HepG2 (cell line): Measurements from ENCODE around the gene SLC35B2. TPM values are rescaled to one million over a fixed set of nuclear protein-coding genes. Genes with fewer than 3 reads are reported as not detected.

Experiments used
- FIP1L1 ChIP-seq: fragments of 200-400 bp; formaldehyde crosslinking; IDR thresholded peaks from 2 replicates; pipeline ENCODE4 v1.6.1; 2018; ENCODE audit warnings: low read depth, mild to moderate bottlenecking, low read length, moderate library complexity, borderline replicate concordance; ENCODE audit not compliant: insufficient read depth
- GFI1 ChIP-seq: sonication (generic); formaldehyde crosslinking; IDR thresholded peaks from 2 replicates; pipeline ENCODE4 v1.5.0; 2020; ENCODE audit warnings: missing genetic modification reagents, mild to moderate bottlenecking, borderline replicate concordance
- ISL2 ChIP-seq: sonication (generic); formaldehyde crosslinking; IDR thresholded peaks from 2 replicates; pipeline ENCODE4 v1.5.0; 2020; ENCODE audit warnings: missing genetic modification reagents
- KDM1A ChIP-seq: IDR thresholded peaks from 2 replicates; pipeline ENCODE4 v1.6.1; 2016; ENCODE audit warnings: missing compliant biosample characterization
- MLLT10 ChIP-seq: sonication (generic); formaldehyde crosslinking; IDR thresholded peaks from 2 replicates; pipeline ENCODE4 v1.4.0; 2020; ENCODE audit warnings: missing genetic modification reagents
- NCOA2 ChIP-seq: sonication (generic); formaldehyde crosslinking; IDR thresholded peaks from 2 replicates; pipeline ENCODE4 v1.8.0; 2022; ENCODE audit warnings: inconsistent platforms
- RAD21 ChIP-seq: fragments of 450-650 bp; formaldehyde crosslinking; IDR thresholded peaks from 2 replicates; pipeline ENCODE4 v1.5.0; 2020; ENCODE audit warnings: mild to moderate bottlenecking
- RFX3 ChIP-seq: IDR thresholded peaks from 2 replicates; pipeline ENCODE4 v1.6.1; 2016; ENCODE audit warnings: missing biosample characterization, missing genetic modification reagents
- SNAPC2 ChIP-seq: sonication (generic); formaldehyde crosslinking; IDR thresholded peaks from 2 replicates; pipeline ENCODE4 v1.8.1; 2022; ENCODE audit warnings: mild to moderate bottlenecking, missing genetic modification reagents
- ZBTB38 ChIP-seq: sonication (generic); formaldehyde crosslinking; IDR thresholded peaks from 2 replicates; pipeline ENCODE4 v1.5.1; 2020; ENCODE audit warnings: mild to moderate bottlenecking, missing genetic modification reagents
- polyA plus RNA-seq, 8 experiments: library from polyadenylated mRNA; depleted of rRNA in 3 of 8; stranded (reverse) in 7 of 8; unstranded in 1 of 8; fragments of >200 nt; fragmentation: Illumina TruSeq in 4 of 8; extraction: Trizol in 4 of 8; gene quantifications; 2 replicates each; pipeline versions ENCODE4 v1.2.1 to v1.2.3, GENCODE V29; 2011 to 2016; ENCODE audit warnings: low read depth in 4 of 8, missing spikeins in 1 of 8, mixed read lengths in 1 of 8; ENCODE audit not compliant: insufficient read depth in 1 of 8
- total RNA-seq, 5 experiments: library from RNA; depleted of rRNA; stranded (reverse); fragments of >200 nt; fragmentation: Illumina TruSeq; extraction: Trizol; gene quantifications; 2 replicates each; pipeline ENCODE4 v1.2.3, GENCODE V29; 2016; ENCODE audit warnings: low read depth in 1 of 5
- TF ChIP-seq, protein P1 (sequence below): sonication (generic); formaldehyde crosslinking; IDR thresholded peaks from 2 replicates; pipeline ENCODE4 v1.8.0; 2022; ENCODE audit warnings: mild to moderate bottlenecking, missing genetic modification reagents, moderate library complexity
- TF ChIP-seq, protein P2 (sequence below): sonication (generic); formaldehyde crosslinking; IDR thresholded peaks from 2 replicates; pipeline ENCODE4 v1.4.0; 2020; ENCODE audit warnings: missing genetic modification reagents
- TF ChIP-seq, protein P3 (sequence below): sonication (generic); formaldehyde crosslinking; IDR thresholded peaks from 2 replicates; pipeline ENCODE4 v1.9.0; 2022; ENCODE audit warnings: missing genetic modification reagents, mild to moderate bottlenecking, borderline replicate concordance
- TF ChIP-seq, protein P4 (sequence below): sonication (generic); formaldehyde crosslinking; IDR thresholded peaks from 2 replicates; pipeline ENCODE4 v1.4.0; 2020; ENCODE audit warnings: missing genetic modification reagents, borderline replicate concordance
- TF ChIP-seq, protein P5 (sequence below): sonication (generic); formaldehyde crosslinking; IDR thresholded peaks from 2 replicates; pipeline ENCODE4 v1.8.1; 2023; ENCODE audit warnings: mild to moderate bottlenecking, missing genetic modification reagents

Gene SLC35B2
- total and polyA plus RNA-seq, 2 of the 13 experiments (the other 11 are each of a cell fraction or from before 2014, with no cell fraction given) = 61.1 to 148 TPM

DNA sequence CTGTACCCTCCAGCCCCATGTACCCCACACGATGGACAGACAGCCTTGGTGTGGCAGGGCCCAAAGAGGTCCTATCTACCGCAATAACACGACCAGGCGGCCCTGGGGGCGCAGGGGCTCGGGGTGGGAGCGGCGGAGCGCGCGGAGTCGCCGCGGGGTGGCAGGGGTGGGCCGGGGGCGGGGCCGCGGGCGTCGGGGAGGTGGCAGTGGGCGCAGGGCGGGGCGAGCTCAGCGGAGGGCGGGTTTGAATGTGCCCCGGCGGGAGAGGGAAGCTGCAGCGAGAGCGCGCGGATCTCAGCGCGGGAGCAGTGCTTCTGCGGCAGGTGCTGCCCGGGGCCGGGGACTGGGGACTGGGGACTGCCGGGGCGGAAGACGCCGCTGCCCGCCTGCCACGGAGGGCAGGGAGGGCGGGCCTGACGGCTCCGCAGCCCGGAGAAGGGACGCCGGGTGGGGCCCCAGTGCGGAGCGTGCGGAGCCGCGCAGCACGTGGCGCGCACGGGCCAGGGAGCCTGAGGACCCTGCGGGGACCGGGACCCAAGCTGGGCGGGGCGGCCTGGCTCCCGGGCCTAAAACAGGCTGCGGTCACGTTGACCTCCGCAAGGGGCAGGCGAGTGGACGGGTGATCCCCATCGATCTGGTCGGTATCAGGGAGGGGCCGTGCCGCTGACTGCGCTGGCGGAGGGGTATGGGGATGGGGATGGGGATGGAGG is 33.9 kb downstream of the SLC35B2 start, which contains the start of gene SLC29A1 (continued):
- TF ChIP-seq, protein P1, sequence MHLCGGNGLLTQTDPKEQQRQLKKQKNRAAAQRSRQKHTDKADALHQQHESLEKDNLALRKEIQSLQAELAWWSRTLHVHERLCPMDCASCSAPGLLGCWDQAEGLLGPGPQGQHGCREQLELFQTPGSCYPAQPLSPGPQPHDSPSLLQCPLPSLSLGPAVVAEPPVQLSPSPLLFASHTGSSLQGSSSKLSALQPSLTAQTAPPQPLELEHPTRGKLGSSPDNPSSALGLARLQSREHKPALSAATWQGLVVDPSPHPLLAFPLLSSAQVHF = no peak
- TF ChIP-seq GFI1 (CRISPR knock-in tag) (peak; percentile 47; the same call in 1 of the 2 replicates), RFX3 (CRISPR knock-in tag) (no peak), ZBTB38 (no peak; the same call in 1 of the 2 replicates), ISL2 (CRISPR knock-in tag) (0 out of 2 replicates have a peak, but pooled peaks have one; percentile 28), RAD21 (CRISPR knock-in tag) (peak; percentile 43; the same call in 1 of the 2 replicates), MLLT10 (CRISPR knock-in tag) (no peak), NCOA2 (CRISPR knock-in tag) (0 out of 2 replicates have a peak, but pooled peaks have one; percentile 21), FIP1L1 (no peak), KDM1A (CRISPR knock-in tag) (no peak), SNAPC2 (CRISPR knock-in tag) (peak; percentile 62; the same call in 1 of the 2 replicates)
- TF ChIP-seq, protein P2, sequence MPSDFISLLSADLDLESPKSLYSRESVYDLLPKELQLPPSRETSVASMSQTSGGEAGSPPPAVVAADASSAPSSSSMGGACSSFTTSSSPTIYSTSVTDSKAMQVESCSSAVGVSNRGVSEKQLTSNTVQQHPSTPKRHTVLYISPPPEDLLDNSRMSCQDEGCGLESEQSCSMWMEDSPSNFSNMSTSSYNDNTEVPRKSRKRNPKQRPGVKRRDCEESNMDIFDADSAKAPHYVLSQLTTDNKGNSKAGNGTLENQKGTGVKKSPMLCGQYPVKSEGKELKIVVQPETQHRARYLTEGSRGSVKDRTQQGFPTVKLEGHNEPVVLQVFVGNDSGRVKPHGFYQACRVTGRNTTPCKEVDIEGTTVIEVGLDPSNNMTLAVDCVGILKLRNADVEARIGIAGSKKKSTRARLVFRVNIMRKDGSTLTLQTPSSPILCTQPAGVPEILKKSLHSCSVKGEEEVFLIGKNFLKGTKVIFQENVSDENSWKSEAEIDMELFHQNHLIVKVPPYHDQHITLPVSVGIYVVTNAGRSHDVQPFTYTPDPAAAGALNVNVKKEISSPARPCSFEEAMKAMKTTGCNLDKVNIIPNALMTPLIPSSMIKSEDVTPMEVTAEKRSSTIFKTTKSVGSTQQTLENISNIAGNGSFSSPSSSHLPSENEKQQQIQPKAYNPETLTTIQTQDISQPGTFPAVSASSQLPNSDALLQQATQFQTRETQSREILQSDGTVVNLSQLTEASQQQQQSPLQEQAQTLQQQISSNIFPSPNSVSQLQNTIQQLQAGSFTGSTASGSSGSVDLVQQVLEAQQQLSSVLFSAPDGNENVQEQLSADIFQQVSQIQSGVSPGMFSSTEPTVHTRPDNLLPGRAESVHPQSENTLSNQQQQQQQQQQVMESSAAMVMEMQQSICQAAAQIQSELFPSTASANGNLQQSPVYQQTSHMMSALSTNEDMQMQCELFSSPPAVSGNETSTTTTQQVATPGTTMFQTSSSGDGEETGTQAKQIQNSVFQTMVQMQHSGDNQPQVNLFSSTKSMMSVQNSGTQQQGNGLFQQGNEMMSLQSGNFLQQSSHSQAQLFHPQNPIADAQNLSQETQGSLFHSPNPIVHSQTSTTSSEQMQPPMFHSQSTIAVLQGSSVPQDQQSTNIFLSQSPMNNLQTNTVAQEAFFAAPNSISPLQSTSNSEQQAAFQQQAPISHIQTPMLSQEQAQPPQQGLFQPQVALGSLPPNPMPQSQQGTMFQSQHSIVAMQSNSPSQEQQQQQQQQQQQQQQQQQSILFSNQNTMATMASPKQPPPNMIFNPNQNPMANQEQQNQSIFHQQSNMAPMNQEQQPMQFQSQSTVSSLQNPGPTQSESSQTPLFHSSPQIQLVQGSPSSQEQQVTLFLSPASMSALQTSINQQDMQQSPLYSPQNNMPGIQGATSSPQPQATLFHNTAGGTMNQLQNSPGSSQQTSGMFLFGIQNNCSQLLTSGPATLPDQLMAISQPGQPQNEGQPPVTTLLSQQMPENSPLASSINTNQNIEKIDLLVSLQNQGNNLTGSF = peak; percentile 86
- TF ChIP-seq, protein P3, sequence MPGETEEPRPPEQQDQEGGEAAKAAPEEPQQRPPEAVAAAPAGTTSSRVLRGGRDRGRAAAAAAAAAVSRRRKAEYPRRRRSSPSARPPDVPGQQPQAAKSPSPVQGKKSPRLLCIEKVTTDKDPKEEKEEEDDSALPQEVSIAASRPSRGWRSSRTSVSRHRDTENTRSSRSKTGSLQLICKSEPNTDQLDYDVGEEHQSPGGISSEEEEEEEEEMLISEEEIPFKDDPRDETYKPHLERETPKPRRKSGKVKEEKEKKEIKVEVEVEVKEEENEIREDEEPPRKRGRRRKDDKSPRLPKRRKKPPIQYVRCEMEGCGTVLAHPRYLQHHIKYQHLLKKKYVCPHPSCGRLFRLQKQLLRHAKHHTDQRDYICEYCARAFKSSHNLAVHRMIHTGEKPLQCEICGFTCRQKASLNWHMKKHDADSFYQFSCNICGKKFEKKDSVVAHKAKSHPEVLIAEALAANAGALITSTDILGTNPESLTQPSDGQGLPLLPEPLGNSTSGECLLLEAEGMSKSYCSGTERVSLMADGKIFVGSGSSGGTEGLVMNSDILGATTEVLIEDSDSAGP = peak; percentile 85
- TF ChIP-seq, protein P4, sequence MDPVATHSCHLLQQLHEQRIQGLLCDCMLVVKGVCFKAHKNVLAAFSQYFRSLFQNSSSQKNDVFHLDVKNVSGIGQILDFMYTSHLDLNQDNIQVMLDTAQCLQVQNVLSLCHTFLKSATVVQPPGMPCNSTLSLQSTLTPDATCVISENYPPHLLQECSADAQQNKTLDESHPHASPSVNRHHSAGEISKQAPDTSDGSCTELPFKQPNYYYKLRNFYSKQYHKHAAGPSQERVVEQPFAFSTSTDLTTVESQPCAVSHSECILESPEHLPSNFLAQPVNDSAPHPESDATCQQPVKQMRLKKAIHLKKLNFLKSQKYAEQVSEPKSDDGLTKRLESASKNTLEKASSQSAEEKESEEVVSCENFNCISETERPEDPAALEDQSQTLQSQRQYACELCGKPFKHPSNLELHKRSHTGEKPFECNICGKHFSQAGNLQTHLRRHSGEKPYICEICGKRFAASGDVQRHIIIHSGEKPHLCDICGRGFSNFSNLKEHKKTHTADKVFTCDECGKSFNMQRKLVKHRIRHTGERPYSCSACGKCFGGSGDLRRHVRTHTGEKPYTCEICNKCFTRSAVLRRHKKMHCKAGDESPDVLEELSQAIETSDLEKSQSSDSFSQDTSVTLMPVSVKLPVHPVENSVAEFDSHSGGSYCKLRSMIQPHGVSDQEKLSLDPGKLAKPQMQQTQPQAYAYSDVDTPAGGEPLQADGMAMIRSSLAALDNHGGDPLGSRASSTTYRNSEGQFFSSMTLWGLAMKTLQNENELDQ = no peak
- TF ChIP-seq, protein P5, sequence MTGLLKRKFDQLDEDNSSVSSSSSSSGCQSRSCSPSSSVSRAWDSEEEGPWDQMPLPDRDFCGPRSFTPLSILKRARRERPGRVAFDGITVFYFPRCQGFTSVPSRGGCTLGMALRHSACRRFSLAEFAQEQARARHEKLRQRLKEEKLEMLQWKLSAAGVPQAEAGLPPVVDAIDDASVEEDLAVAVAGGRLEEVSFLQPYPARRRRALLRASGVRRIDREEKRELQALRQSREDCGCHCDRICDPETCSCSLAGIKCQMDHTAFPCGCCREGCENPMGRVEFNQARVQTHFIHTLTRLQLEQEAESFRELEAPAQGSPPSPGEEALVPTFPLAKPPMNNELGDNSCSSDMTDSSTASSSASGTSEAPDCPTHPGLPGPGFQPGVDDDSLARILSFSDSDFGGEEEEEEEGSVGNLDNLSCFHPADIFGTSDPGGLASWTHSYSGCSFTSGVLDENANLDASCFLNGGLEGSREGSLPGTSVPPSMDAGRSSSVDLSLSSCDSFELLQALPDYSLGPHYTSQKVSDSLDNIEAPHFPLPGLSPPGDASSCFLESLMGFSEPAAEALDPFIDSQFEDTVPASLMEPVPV (CRISPR knock-in tag) = peak; percentile 63
